Effector CD8-positive, alpha-beta T cell (primary cell): ENCODE data around the gene ARMC8.
A peak's percentile ranks its signal among the peaks of the same experiment; 100 is the strongest.

Experiments
- DNase-seq: peaks from one replicate; lab custom pipeline; 2025; lab: John Stamatoyannopoulos, UW

ARMC8 gene

DNA sequence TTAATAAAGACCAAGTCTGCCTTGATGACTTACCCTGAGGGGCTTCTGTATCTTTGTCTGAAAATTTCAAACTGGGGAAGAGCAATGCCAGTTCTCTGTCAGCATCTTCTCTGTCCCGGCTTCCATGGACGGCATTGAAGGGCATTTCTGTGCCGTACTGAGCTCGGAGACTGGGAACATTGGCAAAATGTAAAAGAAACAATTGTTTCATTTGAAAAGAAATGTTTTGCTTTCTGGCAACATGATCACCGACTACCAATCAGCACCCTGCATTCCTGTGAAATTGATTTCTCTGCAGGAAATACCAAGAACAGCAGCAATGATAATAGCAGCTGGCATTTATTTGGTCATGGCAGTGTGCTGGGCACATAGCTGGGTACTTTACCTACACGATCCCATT lies 116.4 kb downstream of the ARMC8 start:
- no peak for DNase-seq

DNA sequence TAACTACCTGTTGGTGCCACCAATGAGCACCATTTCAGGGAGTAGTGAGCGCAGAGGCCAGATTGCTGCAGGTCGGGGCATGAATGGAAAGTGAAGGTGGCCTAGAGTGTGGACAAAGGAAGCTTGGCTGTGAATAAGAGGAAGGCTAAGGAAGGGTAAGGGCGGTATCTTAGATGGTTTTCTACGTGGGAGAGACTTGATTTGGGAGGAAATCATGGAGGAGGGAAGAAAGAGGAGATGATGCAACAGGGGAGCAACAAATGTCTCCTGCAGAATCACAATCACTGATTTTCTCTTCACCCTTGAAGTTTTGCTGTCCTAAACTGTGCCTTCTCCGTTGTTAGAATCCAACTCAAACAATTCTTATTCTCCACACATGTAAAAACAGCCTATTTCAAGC lies 120.8 kb downstream of the ARMC8 start:
- no peak for DNase-seq

DNA sequence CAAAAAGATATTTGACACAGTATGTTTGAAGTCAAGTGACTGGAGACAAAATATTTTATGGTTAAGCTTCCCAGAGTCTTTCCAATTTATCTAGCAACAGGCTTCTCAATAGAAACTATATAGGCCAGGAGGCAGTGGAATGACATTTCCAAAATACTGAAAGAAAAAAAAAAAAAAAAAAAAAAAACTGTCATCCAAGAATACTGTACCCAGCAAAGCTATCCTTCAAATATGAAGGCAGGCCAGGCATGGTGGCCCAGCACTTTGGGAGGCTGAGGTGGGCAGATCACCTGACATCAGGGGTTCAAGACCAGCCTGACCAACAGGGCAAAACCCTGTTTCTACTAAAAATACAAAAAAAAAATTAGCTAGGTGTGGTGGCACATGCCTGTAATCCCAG lies 121.7 kb downstream of the ARMC8 start:
- DNase-seq, result no peak

DNA sequence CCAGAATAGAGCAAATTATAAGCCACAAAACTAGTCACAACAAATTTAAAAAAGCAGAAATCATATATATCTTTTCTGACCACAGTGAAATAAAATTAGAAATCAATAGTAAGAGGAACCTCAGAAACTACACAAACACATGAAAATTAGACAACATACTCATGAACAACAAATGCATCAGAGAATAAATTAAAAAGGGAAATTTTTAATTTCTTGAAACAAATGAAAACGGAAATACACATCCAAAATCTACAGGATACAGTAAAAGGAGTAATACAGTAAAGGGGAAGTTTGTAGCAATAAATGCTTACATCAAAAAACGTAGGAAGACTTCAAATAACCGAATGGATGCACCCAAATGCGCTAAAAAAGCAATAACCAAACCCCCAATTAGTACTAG lies 123.4 kb downstream of the ARMC8 start:
- no peak for DNase-seq

DNA sequence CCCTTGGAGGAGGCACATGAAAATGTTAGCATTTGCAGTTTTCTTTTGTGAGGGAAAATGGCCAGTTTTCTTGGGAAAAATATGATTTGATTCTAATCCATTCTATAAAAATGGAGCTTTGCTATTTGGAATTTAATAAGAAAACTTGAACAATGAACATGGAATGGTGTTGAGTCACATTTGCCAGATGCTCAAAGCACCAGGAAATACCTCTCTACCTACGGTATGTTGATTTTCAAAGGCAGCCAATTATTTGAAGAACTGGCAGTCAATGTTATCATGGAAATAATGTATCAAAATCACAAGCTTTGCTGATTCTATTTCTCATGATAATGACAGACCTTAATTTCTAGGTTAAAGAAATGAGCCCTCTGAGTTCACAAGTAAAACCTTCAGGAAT lies 127.7 kb downstream of the ARMC8 start:
- no peak for DNase-seq

DNA sequence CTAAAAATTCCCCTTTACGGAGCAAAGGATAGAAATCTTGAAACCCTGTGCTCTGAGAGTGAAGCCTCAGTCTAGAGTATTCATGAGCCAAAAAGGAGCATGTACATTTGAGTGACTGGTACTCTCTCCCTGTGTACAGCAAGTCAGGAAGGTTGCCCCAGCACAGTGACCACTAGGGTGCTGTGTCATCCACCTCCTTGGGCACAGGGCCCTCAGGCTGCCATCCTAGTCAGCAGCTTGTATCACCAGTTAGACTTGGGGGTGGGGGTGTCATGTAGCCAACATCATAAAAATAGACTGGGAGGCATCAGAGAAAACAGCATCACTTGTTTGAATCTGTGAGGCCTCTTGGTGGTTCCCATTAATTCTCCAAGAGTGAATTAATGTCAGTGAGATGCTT lies 130.6 kb downstream of the ARMC8 start:
- no peak for DNase-seq

DNA sequence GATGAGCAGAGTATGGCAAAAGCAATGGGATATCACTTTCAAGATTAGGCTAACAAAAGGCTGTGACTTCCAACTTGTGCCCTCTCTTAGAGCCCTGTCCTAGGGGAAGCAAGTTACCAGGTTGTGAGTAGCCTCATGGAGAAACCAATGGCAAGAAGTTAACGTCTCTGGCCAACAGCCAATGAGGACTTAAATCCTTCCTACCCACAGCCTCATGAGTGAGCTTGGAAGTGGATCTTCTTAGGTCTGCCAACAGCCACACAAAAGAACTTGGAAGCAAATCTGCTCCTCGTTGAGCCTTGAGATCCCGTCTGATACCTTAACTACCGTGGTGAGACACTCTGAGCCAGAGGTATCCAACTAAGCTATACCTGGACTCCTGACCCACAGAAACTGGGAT lies 136.9 kb downstream of the ARMC8 start:
- DNase-seq, result no peak

DNA sequence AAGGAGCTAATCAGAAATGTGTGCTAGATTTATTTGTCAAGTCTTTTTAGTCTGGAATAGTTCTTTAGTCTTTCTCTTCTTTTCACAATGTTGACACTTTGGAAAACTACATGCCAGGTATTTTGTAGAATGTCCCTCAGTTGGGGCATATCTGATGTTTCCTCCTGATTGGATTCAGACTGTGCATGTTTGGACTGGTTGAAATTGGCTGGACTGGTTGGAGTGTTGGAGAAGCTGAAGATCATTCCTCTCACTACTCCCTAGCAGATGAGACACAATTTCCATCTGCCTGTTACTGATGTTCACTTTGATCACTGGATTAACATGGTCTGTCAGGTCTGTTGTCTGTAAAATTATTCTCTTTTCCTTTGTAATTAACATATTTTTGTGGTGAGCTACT lies 138.9 kb downstream of the ARMC8 start:
- DNase-seq, result no peak

DNA sequence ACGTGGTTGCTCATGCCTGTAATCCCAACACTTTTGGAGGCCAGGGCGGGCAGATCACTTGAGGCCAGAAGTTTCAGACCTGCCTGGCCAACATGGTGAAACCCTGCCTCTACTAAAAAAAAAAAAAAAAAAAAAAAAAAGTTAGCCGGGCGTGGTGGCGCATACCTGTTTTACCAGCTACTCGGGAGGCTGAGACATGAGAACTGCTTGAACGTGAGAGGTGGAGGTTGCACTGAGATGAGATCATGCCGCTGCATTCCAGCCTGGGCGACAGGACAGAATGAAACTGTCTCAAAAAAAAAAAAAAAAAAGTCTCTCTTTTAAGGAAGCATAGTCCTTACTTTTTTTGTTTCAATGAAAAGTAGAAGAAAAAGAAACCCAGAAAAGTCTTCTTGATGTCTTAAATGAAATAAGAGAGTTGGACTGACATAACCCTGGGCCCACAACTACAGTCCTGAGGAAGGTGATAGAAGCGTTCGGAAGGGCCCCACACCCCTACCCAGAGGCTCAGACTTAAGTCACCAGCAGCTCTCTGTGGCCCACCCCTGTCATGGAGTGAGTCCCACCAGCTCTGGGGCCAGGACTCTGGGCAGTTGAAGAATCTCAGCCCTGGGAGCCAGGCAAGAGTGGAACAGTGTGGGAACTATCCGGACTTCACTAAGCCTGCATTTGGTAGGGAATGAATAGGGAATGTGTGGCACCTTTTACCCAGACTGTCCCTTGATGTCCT lies 139.9 kb downstream of the ARMC8 start:
- no peak for DNase-seq

DNA sequence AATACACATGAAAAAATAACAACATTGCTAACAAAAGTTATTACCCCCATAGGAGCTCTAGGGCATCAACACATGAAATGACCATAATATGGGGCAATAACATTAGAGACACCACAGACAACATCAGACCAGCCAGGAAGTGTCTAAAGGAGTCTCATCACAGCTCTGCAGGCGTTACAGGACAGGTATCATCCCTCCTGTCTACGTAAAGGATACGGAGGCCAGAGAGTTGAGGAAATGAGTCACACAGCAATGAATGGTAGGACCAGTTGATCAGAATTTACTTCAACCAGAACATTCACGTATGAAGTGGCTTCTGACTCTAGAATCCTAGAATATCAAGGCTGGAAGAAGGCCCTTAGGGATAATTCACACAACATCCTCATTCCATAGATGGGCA lies 140.7 kb downstream of the ARMC8 start:
- no peak for DNase-seq

DNA sequence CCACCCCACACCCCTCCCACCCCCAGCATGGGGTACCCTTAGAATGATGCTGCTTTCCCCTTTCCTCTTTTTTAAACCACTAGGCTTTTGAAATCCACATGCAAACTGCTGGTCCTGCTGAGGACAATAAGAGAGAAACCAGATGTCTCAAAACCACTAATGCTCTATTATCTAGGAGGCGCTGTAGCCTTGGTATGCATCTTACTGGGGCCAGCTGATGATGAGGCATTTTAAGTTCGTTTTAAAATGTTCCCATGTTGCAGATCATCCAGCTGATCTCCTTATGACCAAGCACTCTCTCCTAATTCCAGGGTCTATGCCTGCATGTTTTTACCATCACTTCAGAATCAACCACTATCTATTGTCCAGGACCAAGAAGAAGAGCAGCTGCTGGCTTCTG lies 141.2 kb downstream of the ARMC8 start:
- no peak for DNase-seq

DNA sequence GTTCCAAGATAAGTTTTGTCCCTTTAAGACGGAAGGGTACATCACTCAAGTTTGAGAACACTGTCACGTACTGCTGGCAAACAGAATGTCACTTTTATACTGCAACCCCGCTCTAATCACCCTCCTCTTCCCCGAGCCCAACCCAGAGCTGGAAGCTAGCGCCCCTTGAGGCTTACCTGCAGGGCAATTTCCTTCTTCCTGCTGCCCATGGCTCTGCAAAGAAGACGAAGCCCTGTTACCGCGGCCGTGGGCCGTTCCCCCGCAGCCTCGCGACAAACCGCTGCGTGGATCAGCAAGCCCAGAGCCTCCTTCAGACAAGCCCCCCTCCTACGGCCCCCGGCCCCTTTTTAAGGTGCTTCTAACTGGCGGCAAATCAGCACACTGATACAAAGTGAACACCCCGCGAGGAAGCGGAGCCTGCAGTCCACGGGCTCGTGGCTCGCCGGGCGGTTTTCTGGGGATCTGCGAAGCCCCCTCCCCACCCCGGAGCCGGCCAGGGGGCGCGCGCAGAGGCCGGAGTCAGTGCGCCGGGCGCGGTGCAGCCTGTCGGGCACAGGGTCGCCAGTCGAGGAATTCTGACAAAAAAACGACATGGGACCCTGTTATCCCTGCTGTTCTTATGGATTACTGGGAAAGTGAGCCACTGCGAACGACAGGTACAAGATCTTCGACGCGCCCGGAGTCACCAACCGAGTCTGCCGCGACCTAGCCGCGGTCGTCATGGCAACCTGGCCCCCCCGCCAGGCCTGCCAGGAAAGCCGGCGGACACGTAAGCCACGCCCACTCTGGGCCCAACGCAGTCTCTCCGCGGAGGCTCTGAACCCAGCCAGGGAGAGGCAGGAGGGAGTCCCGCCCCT lies 142.3 kb downstream of the ARMC8 start, which contains the start of gene NME9:
Gene NME9, minus strand, starts transcription at position 725 of the 857 bp plus-strand sequence. Its CDS starts 516 bp downstream, at position 209.
- peak; percentile 89 for DNase-seq

DNA sequence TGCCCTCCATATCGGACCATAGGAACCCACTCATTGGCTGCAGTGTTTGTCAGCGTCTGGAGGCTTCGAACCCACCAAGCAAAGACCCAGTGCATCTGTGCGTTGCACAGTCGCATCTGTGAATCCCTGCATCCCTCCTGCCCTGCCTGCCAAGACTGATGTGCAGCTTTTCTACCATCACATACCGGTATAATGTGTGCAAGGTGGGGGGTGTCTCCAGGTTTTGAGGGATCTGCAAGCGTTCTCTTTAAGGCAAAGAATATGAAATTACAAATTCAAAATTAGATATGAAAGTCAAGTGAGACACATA lies 142.8 kb downstream of the ARMC8 start:
- no peak for DNase-seq

DNA sequence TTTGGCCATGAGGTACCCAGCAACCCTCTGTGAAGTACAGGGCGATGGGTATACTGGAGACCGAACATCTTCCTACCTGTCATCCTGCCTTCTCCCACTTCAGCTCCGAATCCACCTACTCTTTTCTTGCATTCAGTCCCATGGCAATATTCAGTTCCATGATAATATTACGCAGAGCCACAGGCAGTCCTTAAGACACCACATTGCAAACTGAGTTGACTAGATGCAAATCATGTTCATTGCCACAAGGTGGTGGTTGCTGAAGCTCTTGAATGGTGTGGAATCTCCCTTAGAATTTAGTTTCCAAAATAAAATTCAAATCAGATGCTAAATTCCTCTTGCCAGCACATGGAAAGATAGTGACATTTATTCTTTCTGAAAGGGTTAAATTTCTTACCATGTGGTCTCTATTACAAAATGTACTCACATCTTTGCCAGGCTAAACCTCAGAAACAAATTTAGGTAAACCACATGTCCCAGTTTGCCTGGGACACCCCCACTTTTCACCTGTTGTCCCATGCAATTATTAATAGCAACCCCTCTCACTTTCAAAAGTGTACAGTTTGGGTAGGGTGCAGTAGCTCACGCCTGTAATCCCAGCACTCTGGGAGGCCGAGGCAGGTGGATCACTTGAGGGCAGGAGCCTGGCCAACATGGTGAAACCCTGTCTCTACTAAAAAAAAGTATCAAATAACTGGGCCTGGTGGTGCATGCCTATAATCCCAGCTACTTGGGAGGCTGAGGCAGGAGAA lies 144.2 kb downstream of the ARMC8 start:
- no peak for DNase-seq

DNA sequence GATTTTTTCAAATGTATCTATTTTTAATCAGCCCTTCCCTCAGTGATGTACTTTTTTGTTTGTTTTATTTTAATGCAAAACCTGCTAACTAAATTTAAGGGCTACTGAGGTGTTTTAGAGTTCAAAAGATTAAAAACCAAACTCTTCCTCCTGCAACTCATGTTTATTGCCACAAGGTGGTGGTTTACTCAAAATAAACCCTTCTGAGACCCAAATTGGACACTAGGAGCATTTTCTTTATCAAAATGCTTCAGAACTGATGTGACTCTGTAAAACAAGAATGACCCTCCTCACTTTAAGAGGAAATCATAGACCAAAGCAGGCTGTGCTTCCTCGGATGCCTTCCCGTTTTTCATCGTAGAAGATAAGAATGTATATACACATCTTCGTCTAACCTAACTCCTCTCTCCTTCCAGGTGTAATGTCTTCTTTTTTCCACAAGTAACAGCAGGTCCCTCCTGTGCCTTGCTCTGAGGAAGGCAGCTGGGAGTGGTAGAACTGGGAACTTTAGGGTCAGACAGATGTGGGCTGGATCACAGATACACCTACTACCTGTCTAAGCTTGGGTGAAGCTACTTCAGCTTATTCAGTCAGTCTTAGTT lies 145.5 kb downstream of the ARMC8 start:
- DNase-seq, result no peak

DNA sequence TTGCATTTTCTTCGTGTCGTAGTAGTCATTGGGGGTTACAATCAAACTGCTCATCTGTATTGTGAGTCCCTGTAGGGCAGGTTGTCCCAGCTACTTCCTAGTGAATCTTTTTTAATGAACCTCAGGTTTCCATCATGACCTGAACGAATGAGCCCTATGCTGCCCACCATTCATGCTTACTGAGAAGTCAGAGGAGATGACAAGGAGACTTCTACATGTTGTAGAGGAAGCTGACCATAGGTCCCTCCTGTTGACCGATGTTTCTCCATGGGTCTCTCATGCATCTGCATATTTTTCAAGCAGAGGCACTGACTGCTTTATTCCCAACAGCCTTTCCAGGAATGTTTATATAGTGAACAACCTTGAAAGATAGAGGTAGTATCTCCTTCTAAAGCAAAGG lies 147.5 kb downstream of the ARMC8 start:
- no peak for DNase-seq

DNA sequence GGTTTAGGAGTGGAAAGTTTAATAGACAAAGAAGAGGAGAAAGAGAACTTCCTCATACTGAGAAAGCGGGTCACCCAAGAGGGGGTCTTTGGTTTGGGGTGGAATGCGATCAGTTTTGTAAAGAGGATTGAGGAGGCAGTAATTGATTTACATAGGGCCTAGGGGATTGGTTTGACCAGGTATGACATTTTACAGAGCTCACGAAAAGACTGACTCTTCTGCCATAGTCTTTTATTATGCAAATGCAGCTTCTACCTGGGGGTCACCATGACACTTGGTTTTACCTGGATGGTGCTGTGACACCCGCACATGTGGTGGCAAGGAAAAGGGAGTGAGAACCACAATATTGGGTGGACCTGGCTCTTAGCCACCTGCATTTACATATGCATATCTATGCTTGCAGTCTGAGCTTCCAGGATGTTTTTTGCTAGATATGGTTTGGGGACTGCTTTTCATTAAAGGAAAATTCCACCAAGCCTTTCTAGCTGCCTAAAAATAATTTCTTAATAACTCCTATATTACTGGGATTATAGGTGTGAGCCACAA lies 149.4 kb downstream of the ARMC8 start:
- no peak for DNase-seq

DNA sequence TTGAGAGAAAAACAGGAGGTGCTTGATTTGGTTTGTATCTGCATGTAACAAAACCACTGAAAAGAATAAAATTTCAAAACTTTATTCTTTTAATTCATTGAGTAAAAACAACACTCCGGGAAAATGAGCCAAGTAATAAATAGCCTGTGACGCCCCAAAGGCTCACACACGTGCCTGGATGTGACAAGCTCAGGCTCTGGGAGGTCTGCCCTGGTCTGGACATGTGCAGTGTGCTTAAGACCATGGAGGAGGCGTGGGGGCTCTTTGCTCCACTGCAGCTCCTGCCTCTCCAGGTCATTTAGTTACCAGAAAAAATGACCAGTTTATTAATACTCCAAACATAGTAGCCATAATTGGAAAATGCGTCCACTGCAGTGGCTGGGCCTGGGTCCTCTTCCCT lies 151.1 kb downstream of the ARMC8 start:
- no peak for DNase-seq

DNA sequence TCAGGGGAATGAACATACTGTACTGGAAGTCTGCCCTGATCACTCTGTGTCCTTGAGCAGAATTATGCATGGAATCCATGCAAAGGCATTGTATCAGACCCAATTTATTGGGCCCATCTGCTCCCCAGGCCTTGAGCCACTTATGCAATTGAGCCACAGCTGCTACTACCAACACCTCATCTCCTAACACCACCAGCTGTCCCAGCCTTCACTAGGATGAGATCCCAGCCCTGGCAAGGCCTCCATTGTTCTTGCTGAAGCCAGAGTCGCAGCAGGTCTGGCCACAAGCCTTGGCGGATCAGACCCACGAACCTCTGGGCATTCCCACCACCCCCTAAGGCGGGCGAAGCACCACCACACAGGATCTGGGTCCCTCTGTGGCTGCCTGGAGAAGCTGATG lies 151.7 kb downstream of the ARMC8 start:
- DNase-seq, result no peak

DNA sequence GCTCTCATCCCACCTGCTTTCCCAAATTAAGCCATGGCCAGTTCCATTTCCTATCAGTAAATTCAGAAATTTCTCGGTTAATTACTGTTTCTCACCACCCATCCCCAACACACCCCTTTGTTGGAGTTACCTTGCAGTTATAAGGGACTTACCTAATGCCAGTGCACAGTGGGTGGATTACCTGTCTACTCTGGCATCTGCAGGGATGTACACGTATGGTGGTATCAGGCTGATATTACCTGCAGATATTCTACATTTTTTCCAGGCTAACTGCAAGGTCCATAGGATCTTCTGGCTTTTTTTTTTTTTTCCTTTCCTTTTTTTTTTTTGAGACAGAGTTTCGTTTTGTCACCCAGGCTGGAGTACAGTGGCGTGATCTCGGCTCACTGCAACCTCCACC lies 153.4 kb downstream of the ARMC8 start:
- no peak for DNase-seq

DNA sequence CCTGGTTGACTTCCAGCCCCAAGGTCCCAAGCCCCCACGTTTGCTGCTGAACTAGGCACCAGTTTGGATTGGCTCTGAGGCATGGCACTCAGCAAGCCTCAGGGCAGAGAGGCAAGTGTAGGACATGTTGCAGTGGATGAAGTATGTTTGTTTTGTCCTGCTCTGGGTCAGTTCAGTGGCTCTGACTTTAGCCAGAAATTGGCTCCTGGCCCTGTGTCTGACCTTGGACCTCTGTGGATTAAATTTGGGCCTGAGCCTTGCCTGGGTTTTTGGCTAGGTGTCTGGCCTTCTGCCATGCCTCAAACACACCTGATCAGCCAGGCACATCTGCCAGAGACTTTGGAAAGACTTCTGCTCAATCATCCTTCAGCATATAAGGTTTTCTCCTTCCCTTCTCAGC lies 157.7 kb downstream of the ARMC8 start:
- DNase-seq, result no peak
